ACHN (cell line): ENCODE measurements around the gene TUBB2B.
"Not testable (repeated sequence)": the region's sequence is repeated elsewhere in the genome, so short reads cannot be mapped to it uniquely, and the experiment has no call there.

Source experiments
- DNase-seq: peaks from one replicate; pipeline ENCODE4 v3.0.0-alpha.2; 2015
- in situ Hi-C: cut with HindIII; loops from 2 replicates; pipeline ENCODE4 v1.10.0; 2017; ENCODE audit warnings: low sequenced_read_pairs, low pct_ligation_motif_present, low pct_unique_long_range_greater_than_20kb

Gene TUBB2B

DNA sequence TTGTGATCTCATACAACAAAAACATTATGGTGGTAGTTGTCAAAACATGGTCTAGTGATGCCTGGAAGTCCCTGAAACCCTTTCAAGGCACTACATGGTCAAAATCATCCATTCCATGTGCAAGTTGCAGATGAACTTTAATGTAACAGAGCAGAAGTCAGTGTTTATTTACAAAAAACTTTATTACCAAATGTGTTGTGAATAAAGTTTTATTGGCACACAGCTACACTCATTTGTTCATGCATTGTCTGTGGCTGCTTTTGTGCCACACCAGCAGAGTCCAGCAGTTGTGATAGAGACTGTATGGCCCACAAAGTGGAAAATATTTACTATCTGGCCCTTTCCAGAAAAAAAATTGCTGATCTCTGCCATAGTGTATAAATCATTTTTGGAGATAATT is 26.8 kb downstream of the TUBB2B start:
- in situ Hi-C loops: no loop called here
- no peak for DNase-seq

DNA sequence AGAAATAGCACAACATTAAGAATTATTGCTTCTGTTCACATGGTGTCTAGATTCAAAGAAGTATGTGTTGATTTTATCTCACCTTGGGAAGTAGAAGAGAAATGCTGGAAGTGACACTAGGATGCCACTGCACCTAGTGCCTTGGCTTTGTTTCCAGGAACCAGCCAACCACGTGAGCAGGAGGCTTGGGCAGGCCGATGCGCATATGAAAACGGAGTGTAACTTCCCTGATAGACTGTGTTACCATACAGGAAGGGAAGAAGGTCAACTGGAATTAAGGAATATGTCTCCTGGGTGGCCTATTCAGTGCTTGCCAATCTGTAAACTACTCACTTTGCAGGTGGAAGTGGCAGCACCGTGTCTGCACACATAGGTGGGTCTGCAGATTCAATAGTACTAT is 28.1 kb downstream of the TUBB2B start:
- in situ Hi-C loops: no loop called here
- DNase-seq: no peak

DNA sequence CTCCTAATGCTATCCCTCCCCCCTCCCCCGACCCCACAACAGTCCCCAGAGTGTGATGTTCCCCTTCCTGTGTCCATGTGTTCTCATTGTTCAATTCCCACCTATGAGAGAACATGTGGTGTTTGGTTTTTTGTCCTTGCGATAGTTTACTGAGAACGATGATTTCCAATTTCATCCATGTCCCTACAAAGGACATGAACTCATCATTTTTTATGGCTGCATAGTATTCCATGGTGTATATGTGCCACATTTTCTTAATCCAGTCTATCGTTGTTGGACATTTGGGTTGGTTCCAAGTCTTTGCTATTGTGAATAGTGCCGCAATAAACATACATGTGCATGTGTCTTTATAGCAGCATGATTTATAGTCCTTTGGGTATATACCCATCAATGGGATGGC is 29.7 kb downstream of the TUBB2B start:
- in situ Hi-C loops, DNase-seq: not testable (repeated sequence)

DNA sequence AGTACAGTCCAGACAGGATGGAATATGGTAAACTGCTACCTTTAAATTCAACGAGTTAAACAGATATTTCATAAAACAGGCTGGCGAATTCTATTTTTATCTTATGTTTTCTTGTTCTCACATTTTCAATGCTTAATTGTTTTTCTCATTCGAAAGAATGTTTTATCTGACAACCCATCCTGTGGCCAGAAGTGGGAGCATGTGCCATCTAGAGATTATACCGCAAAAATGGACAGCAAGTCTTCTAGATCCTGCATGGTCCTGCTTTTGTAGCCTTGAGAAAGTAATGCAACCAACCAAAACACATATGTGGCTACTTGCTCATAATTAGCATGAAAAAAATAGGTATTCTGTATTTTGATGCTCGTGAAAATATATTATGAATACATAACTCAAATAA is 30.7 kb downstream of the TUBB2B start:
- DNase-seq: no peak
- in situ Hi-C loops: no loop called here

DNA sequence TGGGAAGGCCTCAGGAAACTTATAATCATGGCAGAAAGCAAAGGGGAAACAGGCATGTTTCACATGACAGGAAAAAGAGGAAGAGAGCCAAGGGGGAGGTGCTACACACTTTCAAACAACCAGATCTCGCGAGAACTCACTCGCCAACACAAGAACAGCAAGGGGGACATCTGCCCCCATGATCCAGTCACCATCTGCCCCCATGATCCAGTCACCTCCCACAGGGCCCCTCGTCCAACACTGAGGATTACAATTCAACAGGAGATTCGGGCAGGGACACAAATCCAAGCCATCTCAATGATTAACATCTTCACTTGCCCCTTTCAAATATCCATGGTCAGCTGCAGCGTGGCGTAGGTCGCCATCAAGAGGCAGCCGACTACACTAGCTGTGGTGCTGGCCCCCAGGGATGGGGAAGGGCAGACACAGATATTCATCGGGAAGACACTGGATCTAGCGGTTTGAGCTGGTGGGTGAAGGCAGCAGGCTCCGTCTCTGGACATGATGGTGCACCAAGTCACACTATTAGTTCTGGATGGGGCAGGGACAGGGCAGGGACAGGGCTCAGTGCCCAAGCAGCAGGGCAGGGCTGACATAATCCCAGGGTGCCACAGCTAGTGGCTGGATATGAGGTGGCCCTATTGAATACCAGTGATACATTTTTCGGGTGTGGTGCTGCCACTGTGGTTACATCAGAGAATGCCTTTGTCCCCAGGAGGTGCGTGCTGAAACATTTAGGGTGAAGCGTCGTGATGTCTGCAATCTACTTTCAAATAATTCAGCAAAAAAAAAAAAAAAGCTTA is 31.6 kb downstream of the TUBB2B start:
- peak; percentile 10 for DNase-seq
- in situ Hi-C loops: no loop called here

DNA sequence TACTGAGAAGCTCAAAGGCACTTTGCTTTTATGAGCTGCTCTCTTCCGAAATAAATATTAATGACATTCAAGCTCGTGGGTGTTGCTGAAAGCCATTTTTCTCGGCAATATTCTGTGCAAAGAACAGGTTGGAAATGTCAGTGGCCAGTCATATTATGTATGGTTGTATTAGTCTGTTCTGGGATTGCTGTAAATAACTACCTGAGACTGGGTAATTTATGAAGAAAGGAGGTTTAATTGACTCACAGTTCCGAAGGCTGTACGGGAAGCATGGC is 32.1 kb downstream of the TUBB2B start:
- in situ Hi-C loops: no loop called here
- no peak for DNase-seq

DNA sequence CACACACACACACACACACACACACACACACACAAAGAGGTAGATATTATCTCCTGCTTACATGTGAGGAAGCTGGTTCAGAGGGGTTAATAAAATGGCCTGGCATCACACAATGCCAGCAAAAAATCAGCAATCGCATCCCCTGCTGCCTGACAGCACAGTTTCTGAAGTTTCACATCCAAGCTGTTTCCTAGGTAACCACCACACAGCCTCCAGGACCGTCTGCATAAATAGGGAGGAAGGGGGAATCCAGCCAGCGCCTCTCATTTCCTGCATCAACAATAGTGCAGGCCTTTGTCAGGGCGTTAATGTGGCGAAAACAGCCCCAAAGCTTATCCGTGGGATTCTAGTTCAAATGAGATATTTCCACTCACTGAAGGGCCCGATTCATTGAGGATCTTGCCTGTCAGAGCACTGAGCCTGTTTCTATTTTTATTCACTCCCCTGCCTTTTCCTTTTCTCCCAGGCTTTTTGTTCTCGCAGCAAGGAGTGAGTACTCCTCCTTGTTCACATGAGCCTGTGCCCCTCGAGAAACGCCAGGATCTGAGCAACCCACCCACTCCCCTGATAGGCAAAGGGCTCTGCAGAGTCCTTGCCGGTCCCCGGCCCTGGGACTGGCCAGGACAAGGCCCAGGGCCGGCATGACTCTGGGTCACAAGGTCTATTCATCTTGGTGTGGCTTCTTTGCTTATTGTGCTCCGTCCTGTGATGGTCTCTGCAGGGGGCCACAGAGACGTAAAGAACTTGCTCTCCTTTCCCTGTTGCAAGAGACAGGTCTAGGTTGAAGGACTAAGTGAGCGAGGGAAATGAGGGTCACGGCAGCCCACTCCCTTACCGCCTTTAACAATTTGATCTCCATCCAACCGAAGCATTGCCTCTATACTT is 32.7 kb downstream of the TUBB2B start:
- in situ Hi-C loops: no loop called here
- no peak for DNase-seq

DNA sequence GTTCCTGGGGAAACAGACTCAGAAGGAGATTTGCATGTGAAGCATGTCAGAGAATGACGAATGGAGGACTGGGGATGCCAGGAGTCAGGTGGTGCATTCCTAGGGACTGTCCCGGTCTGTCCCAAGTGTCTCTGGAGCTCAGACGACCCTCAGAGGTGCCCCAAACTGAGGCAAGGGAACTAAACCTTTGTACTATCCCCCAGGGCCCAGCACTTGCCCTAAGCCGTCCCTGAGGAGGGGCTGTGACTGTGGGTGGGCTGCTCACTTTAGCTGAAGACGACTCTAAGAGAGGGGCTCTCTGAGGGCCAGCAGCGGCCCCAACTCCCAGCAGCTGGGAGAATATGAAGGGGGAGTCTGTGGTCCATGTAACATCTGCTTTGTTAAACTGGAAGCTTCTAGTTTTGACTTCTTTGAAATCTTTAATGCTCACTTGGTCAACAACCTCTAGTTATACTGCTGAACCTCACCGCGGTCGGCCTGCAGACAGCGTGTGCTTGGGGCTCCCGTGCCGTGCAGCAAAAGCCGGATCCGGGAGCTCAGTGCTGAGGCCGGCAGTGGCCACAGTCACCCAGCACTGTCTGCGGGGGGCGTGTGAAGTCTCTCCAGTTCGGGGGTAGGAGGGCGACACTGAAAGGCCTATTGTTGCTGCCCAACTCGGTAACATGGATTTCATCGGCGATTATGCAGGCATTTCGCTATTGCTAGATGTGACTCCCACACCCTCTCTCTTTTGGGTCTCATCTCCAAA is 34.2 kb downstream of the TUBB2B start:
- DNase-seq: no peak

DNA sequence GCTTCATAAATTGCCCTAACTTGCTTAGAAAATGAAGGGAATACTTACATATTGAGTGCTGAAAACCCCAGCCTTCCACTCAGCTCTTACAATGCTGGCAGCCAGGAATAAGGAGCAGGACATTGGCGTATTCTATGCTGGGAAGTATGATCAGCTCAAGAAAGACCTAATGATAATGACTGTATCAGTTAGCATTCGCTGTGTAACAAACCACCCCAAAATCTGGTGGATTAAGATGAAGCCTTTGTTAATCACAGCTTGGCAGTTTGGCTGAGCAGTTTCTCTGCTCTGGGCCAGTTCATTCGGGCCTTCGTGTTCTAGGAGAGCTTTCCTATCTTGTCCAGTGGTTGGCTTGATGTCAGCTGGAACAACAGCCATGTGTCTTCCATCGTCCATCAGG is 36.7 kb downstream of the TUBB2B start:
- DNase-seq: no peak
- in situ Hi-C loops: no loop called here

More for the DNA sequence above, 34.2 kb downstream of the TUBB2B start:
- in situ Hi-C loops: no loop called here

DNA sequence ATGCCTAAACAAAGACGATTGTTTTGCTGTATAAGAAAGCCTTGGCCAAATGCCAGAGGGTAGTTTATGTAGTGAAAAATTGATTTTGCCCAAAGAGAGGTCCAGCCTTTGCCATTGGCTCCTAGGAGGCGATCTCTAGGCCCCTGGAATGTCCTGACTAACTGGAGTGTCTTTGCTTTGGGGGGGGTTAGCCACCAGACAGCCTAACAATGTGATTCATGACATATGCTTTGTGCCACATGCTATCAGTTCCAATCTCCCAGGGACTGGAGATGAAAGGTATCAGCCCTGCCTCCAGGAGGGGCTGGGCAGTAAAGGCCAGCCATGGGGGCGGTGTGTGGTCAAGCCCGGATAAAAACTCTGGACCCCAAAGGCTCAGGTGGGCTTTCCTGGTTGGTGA is 37.4 kb downstream of the TUBB2B start:
- in situ Hi-C loops: no loop called here
- DNase-seq: no peak

DNA sequence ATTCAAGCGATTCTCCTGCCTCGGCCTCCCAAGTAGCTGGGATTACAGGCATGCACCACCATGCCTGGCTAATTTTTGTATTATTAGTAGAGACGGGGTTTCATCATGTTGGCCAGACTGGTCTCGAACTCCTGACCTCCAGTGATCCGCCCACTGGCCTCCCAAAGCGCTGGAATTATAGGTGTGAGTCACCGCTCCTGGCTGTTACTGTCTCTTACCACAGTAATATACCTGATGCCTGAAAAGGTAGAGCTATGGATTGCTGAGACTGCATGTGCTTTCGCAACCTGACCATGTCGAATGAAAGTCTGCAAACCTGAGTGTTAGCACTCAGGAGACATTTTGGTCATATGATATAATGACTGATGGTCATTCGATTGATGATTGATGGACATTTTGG is 38.3 kb downstream of the TUBB2B start:
- in situ Hi-C loops, DNase-seq: not testable (repeated sequence)

DNA sequence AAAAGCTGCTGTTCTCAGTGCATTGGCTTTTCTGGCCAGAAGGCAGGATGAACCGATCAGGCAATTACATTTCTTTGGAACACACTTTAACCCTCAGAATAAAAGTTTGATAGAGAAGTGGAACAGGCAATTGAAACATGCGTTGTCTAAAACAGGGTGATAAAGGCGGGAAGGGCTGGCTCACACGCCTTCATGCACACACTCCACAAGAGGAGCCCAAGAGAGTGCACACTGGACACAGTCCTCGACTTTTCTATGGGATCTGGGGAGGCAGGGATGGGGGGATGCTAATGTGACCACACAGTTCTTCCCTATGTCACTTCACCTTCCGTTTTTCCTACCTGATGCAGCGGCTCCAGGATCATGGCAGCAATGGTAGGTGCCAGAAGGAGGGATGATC is 39.2 kb downstream of the TUBB2B start:
- in situ Hi-C loops: no loop called here
- no peak for DNase-seq

DNA sequence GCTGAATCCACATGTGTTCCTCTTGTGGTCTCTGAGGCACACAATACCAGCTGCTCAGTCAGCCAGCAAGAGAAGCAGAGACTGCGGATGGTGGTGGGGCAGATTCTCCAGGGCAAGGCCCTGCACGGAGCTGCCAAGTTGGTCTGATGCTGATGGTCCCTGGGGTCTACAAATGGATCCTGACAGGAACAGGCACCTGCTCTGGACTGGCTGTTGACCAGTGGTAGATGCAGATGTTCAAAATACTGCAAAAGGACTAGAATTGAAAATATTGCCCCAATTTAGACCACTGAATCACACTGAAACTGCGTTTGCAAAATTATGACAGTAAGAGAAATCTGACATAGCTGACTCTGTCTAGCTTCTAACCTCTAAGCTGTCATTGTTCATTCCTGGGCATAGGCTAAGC is 40.5 kb downstream of the TUBB2B start:
- DNase-seq: no peak
- in situ Hi-C loops: no loop called here

DNA sequence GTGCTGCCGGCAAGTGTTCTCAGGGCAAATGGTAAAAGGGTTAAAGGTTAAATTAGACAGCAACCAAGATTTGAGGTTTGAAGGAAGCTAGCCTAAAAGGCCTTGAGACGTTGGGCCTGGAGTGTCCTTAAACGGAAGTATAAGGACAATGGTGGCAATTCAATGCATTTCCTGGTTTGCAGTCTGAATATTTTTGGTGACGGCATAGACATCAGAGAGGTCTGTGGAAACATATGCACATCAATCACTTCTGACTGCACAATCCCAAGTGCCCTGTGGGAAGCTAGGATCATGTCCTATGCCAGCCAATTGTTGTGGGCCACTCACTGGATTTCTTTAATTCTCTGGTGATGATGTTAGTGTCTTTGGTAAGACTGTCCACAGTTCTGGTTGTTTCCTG is 44.4 kb downstream of the TUBB2B start:
- no peak for DNase-seq
- in situ Hi-C loops: no loop called here

DNA sequence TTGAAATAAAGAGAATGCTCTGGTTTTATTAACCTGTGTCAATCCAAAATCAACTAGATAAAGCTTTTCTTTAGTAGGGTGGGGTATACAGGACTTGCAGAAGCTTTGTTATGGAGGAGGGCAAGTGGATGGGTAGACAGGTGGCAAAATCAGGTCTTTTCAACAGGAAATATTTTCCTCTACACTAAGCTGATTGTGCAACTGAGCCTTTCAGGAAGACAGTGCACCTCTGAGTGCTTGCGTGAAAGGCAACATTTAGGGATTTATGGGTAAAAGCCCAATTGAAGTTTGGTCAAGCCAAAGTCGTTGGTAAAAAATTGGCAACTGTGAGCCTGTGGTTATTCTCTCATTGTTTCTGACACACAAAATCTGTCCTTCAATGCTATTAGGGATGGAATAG is 46.3 kb downstream of the TUBB2B start:
- in situ Hi-C loops: no loop called here
- DNase-seq: no peak

DNA sequence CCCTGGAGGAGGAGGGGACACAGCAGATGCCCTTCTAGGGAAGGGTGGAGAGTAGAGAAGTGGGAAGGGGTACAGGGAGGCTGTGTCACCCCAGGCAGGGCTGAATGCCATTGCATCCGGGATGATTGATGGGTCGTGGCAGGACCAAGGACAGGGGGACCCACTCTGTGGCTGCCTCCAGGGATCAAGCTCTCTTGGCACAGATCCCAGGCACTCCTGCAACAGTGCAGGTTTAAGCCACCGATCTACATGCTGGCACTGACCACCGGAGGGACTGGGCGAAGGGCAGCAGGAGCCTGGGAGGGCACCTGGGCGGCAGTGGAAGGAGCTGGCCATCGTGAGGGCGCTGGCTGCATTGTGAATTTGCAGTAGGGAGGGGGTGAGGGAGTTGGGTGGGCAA is 47.5 kb downstream of the TUBB2B start:
- in situ Hi-C loops, DNase-seq: not testable (repeated sequence)

DNA sequence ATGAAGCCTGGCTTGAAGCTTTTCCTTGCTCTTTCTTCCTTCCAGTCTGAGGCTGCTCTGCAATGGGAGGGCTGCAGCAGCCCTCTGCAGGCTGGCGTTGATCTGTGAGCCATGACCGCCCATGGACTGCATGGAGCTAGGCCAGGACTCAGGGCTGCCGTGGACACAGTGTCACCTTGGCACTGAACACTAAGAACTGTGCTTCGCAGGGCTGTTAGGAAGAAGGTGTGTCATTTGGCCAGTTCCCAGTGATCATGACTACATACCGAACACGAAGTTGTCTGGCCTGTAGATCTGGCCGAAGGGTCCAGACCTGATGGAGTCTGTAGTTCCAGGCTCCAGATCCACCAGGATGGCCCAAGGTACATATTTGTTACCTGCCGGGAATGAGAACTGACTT is 48.8 kb downstream of the TUBB2B start:
- DNase-seq, in situ Hi-C loops: not testable (repeated sequence)

DNA sequence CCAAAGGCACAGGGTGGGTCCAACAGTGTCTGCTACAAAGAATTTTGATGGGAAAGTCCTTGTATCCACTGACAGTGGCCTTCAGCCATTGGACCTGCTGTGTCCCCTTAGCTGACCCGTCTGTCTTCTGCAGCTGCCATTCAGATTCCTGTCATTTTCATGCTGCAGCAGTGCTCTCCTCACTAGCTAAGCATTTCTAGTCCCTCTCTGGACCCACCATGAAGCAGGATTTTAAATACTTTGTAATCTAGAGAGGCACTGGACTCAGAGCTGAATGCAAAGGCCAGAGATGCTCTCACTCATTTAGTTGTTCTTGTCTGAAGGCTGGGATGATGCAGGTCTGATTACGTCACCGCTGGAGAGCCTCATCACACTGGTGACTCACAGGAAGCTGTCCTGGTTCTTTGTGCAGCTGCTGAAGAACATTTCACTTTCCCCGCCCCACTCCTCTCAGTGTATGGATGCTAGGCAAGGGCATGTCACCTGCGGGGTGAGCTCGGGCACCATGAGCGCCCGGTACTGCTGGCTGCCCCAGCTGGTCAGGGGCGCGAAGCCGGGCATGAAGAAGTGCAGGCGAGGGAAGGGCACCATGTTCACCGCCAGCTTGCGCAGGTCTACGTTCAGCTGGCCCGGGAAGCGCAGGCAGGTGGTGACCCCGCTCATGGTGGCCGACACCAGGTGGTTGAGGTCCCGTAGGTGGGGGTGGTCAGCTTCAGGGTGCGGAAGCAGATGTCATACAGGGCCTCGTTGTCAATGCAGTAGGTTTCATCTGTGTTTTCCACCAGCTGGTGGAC is 50.7 kb downstream of the TUBB2B start:
- peak; percentile 64 for DNase-seq
- in situ Hi-C loops: no loop called here
